Measurements from ENCODE around the gene ANKMY1.

DNA sequence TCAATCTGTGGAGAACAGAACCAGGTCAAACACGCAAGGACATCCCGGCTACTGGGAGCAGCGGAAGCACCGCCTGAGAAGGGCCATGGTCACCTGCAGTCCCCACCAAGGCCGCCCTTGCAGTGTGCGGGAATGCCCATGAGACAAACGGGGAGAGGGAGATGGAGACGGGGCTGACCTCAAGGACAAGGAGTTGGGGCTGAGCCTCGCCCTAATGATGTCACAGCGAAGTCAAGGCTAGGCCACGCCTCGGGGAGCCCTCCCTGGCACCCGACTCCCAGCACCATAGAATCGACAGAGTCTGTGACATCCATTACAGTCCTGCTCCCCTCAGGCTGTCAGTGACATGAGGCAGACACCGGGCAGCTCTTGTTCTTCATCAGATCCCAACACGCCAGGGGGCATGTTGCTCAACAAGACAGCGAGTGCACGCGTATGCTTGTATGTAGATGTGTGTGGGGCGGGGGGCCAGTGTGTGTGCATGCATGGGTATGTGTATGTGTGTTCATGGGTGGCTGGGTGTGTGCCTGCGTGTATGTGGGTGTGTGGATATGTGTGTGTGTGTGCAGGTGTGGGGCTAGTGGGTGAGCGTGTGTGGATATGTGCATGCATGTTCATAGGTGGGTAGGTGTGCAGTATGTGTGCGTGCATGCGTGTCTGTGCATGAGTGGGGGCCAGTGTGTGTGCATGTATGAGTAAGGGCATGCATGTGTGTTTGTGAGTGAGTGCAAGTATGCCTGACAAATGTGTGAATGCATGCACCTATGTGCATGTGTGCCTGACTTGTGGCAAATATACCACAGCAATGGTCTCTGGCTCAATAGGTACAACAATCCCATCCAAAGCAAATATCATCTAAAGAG, 57.0 kb downstream of the ANKMY1 start:
- TF ChIP-seq CTCF (IDR thresholded peaks at IDR 0.05) = no peak
- no peak for TF ChIP-seq ZFX (IDR thresholded peaks at IDR 0.05; ENCODE audit: borderline replicate concordance)

All from 22Rv1 (cell line).